ENCODE results near the gene OARD1. TPM values are rescaled to one million over a fixed set of nuclear protein-coding genes. Genes with fewer than 3 reads are reported as not detected.

The OARD1 gene
- total and polyA plus RNA-seq, 2 experiments from 2014 or later, result 31.2 to 46.4 TPM

GRCh38 chr6:41111017-41111416 is 38.9 kb upstream of the OARD1 start:
- 51% methylated on average over 3 of the region's 3 CpGs for WGBS (ENCODE audit: low lambda C conversion rate, missing lambda C conversion rate)
- Histone ChIP-seq H3K27me3 (no peaks in the 10 kb centered on the region), H3K4me3 (no peak overlapping the region), H4K20me1 (ENCODE audit: insufficient read depth, poor library complexity, severe bottlenecking) (no peaks in the 10 kb centered on the region), H3K4me1 (ENCODE audit: insufficient read depth) (no peaks in the 10 kb centered on the region), H2AFZ (no peak overlapping the region), H3K4me2 (no peak overlapping the region), H3K79me2 (no peaks in the 10 kb centered on the region), H3K9me2 (replicated peaks; ENCODE audit: insufficient read depth) (no peaks in the 10 kb centered on the region), H3K36me3 (replicated peaks; ENCODE audit: insufficient read depth, low read depth) (no peaks in the 10 kb centered on the region), H3K27ac (no peak overlapping the region), H3K9me3 (ENCODE audit: low read depth) (no peaks in the 10 kb centered on the region)
- no peak for DNase-seq (ENCODE audit: low spot score)
- TF ChIP-seq EZH2 (IDR thresholded peaks at IDR 0.05; ENCODE audit: borderline replicate concordance) (no peak), CTCF (IDR thresholded peaks at IDR 0.05; ENCODE audit: poor library complexity) (no peak), EZH2phosphoT487 (IDR thresholded peaks at IDR 0.05; ENCODE audit: low read depth, severe bottlenecking, unreplicated experiment) (no peak)

GRCh38 chr6:41103847-41104246 is 31.7 kb upstream of the OARD1 start:
- Histone ChIP-seq H3K4me3 (no peak overlapping the region), H3K27me3 (no peaks in the 10 kb centered on the region), H3K9me2 (replicated peaks; ENCODE audit: insufficient read depth) (no peaks in the 10 kb centered on the region), H3K9me3 (ENCODE audit: low read depth) (no peaks in the 10 kb centered on the region), H3K79me2 (no peaks in the 10 kb centered on the region), H3K4me2 (no peak overlapping the region), H3K27ac (no peak overlapping the region), H2AFZ (no peak overlapping the region), H3K4me1 (ENCODE audit: insufficient read depth) (no peaks in the 10 kb centered on the region), H3K36me3 (replicated peaks; ENCODE audit: insufficient read depth, low read depth) (no peaks in the 10 kb centered on the region), H4K20me1 (ENCODE audit: insufficient read depth, poor library complexity, severe bottlenecking) (no peaks in the 10 kb centered on the region)
- 98% methylated on average over 3 of the region's 3 CpGs for WGBS (ENCODE audit: low lambda C conversion rate, missing lambda C conversion rate)
- no peak for DNase-seq (ENCODE audit: low spot score)
- TF ChIP-seq CTCF (IDR thresholded peaks at IDR 0.05; ENCODE audit: poor library complexity), result no peak
- no peak for TF ChIP-seq EZH2 (IDR thresholded peaks at IDR 0.05; ENCODE audit: borderline replicate concordance)
- TF ChIP-seq EZH2phosphoT487 (IDR thresholded peaks at IDR 0.05; ENCODE audit: low read depth, severe bottlenecking, unreplicated experiment), result no peak

- no peak for TF ChIP-seq EZH2 (IDR thresholded peaks at IDR 0.05; ENCODE audit: borderline replicate concordance)
- TF ChIP-seq EZH2phosphoT487 (IDR thresholded peaks at IDR 0.05; ENCODE audit: low read depth, severe bottlenecking, unreplicated experiment), result no peak
- TF ChIP-seq CTCF (IDR thresholded peaks at IDR 0.05; ENCODE audit: poor library complexity), result no peak
- Histone ChIP-seq H3K27ac (no peak overlapping the region), H3K4me1 (ENCODE audit: insufficient read depth) (no peaks in the 10 kb centered on the region), H3K4me2 (no peak overlapping the region), H3K79me2 (no peaks in the 10 kb centered on the region), H3K4me3 (no peak overlapping the region), H3K9me2 (replicated peaks; ENCODE audit: insufficient read depth) (no peaks in the 10 kb centered on the region), H4K20me1 (ENCODE audit: insufficient read depth, poor library complexity, severe bottlenecking) (no peaks in the 10 kb centered on the region), H3K27me3 (no peaks in the 10 kb centered on the region), H3K9me3 (ENCODE audit: low read depth) (no peaks in the 10 kb centered on the region), H3K36me3 (replicated peaks; ENCODE audit: insufficient read depth, low read depth) (peaks cover 7% of the 10 kb centered on the region), H2AFZ (no peak overlapping the region)
- 96% methylated on average over 38 of the region's 42 CpGs for WGBS (ENCODE audit: low lambda C conversion rate, missing lambda C conversion rate)
- DNase-seq (ENCODE audit: low spot score), result no peak
Observed at GRCh38 chr6:41100871-41101287, 28.7 kb upstream of the OARD1 start.

GRCh38 chr6:41098366-41098765 is 26.2 kb upstream of the OARD1 start:
- no peaks in the 10 kb centered on the region for H3K9me3 ChIP-seq (ENCODE audit: low read depth)
- H3K27me3 ChIP-seq, result no peaks in the 10 kb centered on the region
- no peak for TF ChIP-seq EZH2 (IDR thresholded peaks at IDR 0.05; ENCODE audit: borderline replicate concordance)
- no peak for TF ChIP-seq CTCF (IDR thresholded peaks at IDR 0.05; ENCODE audit: poor library complexity)
- TF ChIP-seq EZH2phosphoT487 (IDR thresholded peaks at IDR 0.05; ENCODE audit: low read depth, severe bottlenecking, unreplicated experiment), result no peak
- H3K9me2 ChIP-seq (replicated peaks; ENCODE audit: insufficient read depth), result no peaks in the 10 kb centered on the region
- H3K27ac ChIP-seq, result no peak overlapping the region
- H3K4me1 ChIP-seq (ENCODE audit: insufficient read depth), result no peaks in the 10 kb centered on the region
- peaks cover 7% of the 10 kb centered on the region for H3K36me3 ChIP-seq (replicated peaks; ENCODE audit: insufficient read depth, low read depth)
- H3K79me2 ChIP-seq, result no peaks in the 10 kb centered on the region
- WGBS (ENCODE audit: low lambda C conversion rate, missing lambda C conversion rate), result 95% methylated on average over 3 of the region's 3 CpGs
- no peak overlapping the region for H2AFZ ChIP-seq
- no peak overlapping the region for H3K4me3 ChIP-seq
- H3K4me2 ChIP-seq, result no peak overlapping the region
- DNase-seq (ENCODE audit: low spot score), result no peak
- H4K20me1 ChIP-seq (ENCODE audit: insufficient read depth, poor library complexity, severe bottlenecking), result no peaks in the 10 kb centered on the region
